Measurements from ENCODE around the gene CRKL.

Gene CRKL

GRCh38 chr22:20916916-20917810, at the start of gene CRKL:
CRKL (plus strand) TSS chr22:20917407; CDS start chr22:20917935, 528 bp downstream.
- H3K4me3 ChIP-seq (ENCODE audit: low read depth, low read length): peak within 1 kb of the TSS; percentile 64

GRCh38 chr22:20868025-20868962, 48.9 kb upstream of the CRKL start:
- H3K4me3 ChIP-seq (ENCODE audit: low read depth, low read length): no peak overlapping the region
- no peak for DNase-seq (ENCODE audit: low read depth)
- no peak for TF ChIP-seq CTCF (IDR thresholded peaks at IDR 0.05; ENCODE audit: insufficient read depth, low read depth, low read length, missing control alignments)

More at GRCh38 chr22:20916916-20917810, at the start of gene CRKL:
- TF ChIP-seq CTCF (IDR thresholded peaks at IDR 0.05; ENCODE audit: insufficient read depth, low read depth, low read length, missing control alignments): peak; percentile 91
- DNase-seq (ENCODE audit: low read depth): peak; percentile 98

GRCh38 chr22:20869234-20869633, 48.0 kb upstream of the CRKL start:
- DNase-seq (ENCODE audit: low read depth): no peak
- TF ChIP-seq CTCF (IDR thresholded peaks at IDR 0.05; ENCODE audit: insufficient read depth, low read depth, low read length, missing control alignments): no peak
- no peak overlapping the region for H3K4me3 ChIP-seq (ENCODE audit: low read depth, low read length)

GRCh38 chr22:20873214-20873613, 44.0 kb upstream of the CRKL start:
- no peak overlapping the region for H3K4me3 ChIP-seq (ENCODE audit: low read depth, low read length)
- no peak for TF ChIP-seq CTCF (IDR thresholded peaks at IDR 0.05; ENCODE audit: insufficient read depth, low read depth, low read length, missing control alignments)
- no peak for DNase-seq (ENCODE audit: low read depth)

GRCh38 chr22:20875296-20875695, 41.9 kb upstream of the CRKL start:
- H3K4me3 ChIP-seq (ENCODE audit: low read depth, low read length): no peak overlapping the region
- no peak for TF ChIP-seq CTCF (IDR thresholded peaks at IDR 0.05; ENCODE audit: insufficient read depth, low read depth, low read length, missing control alignments)
- DNase-seq (ENCODE audit: low read depth): no peak

GRCh38 chr22:20877715-20878114, 39.5 kb upstream of the CRKL start:
- TF ChIP-seq CTCF (IDR thresholded peaks at IDR 0.05; ENCODE audit: insufficient read depth, low read depth, low read length, missing control alignments): no peak
- no peak for DNase-seq (ENCODE audit: low read depth)
- H3K4me3 ChIP-seq (ENCODE audit: low read depth, low read length): no peak overlapping the region
